K562 (cell line): ENCODE data around the gene HS3ST3B1. TPM values are rescaled to one million over a fixed set of nuclear protein-coding genes. Genes with fewer than 3 reads are reported as not detected.

Source experiments
- MAZ ChIP-seq, 2 experiments: fragments of 450-650 bp in 1 of 2; sonication (generic) in 1 of 2; formaldehyde crosslinking; IDR thresholded peaks in 1 of 2; conservative IDR thresholded peaks in 1 of 2; 2 replicates each; pipeline versions ENCODE4 v1.4.0 to v1.5.0; 2020; ENCODE audit warnings: mild to moderate bottlenecking in 1 of 2, missing genetic modification reagents in 1 of 2
- NONO ChIP-seq, 2 experiments: fragments of 200-400 bp in 1 of 2; fragments of 450-650 bp in 1 of 2; formaldehyde crosslinking in 1 of 2; IDR thresholded peaks; 2 replicates each; pipeline ENCODE4 v1.6.1; 2017; ENCODE audit warnings: low read depth in 2 of 2, mild to moderate bottlenecking in 2 of 2, moderate library complexity in 2 of 2, low read length in 1 of 2
- RFX1 ChIP-seq: fragments of 450-650 bp; IDR thresholded peaks from 2 replicates; pipeline ENCODE4 v1.6.1; 2016; ENCODE audit warnings: mild to moderate bottlenecking, moderate library complexity
- SMAD1 ChIP-seq: fragments of 150-350 bp; IDR thresholded peaks from 2 replicates; pipeline ENCODE4 v1.6.1; 2014; ENCODE audit warnings: low read length, low read depth; ENCODE audit not compliant: partially characterized antibody
- SRF ChIP-seq, 2 experiments: fragments of 250-450, 450-650 bp in 1 of 2; sonication (Bioruptor Pico) in 1 of 2; sonication (generic) in 1 of 2; formaldehyde crosslinking; IDR thresholded peaks; 2 replicates each; pipeline versions ENCODE4 v1.5.0 to v1.5.1; 2020 to 2022; ENCODE audit warnings: mild to moderate bottlenecking in 1 of 2, missing genetic modification reagents in 1 of 2
- ZC3H11A ChIP-seq: IDR thresholded peaks from 2 replicates; pipeline ENCODE4 v1.6.1; 2012; ENCODE audit warnings: low read depth, low read length, improper control_type of control experiment
- ZNF146 ChIP-seq: IDR thresholded peaks from one replicate; pipeline ENCODE4 v1.6.1; 2018; ENCODE audit warnings: missing compliant biosample characterization; ENCODE audit not compliant: unreplicated experiment
- ZNF407 ChIP-seq: fragments of 450-650 bp; IDR thresholded peaks from 2 replicates; pipeline ENCODE4 v1.6.1; 2016; ENCODE audit warnings: low read depth
- polyA plus RNA-seq, 8 experiments: library from polyadenylated mRNA; depleted of rRNA in 4 of 8; stranded (reverse) in 5 of 8; unstranded in 3 of 8; fragments of >200 nt; fragmentation: Nextera tagmentation in 2 of 8; fragmentation: Illumina TruSeq in 1 of 8; extraction: Ambion mirVana in 2 of 8; extraction: Trizol in 1 of 8; gene quantifications; 2 replicates each; pipeline versions ENCODE4 v1.2.1 to v1.2.3, GENCODE V29; 2011 to 2014; ENCODE audit warnings: inconsistent platforms in 1 of 8, missing spikeins in 1 of 8
- total RNA-seq, 7 experiments: library from RNA; depleted of rRNA in 6 of 7; stranded (reverse); fragments of >200 nt in 6 of 7; fragmentation: Illumina TruSeq in 2 of 7; extraction: Trizol in 2 of 7; gene quantifications; 2 replicates each; pipeline versions ENCODE4 v1.2.1 to v1.2.3, GENCODE V29; 2011 to 2021; ENCODE audit warnings: low replicate concordance in 1 of 7
- TF ChIP-seq, protein P1 (sequence below): fragments of 200-800 bp; sonication (Bioruptor generic); IDR thresholded peaks from 2 replicates; pipeline ENCODE4 v1.6.1; 2017; ENCODE audit warnings: missing genetic modification characterization, missing compliant biosample characterization

The HS3ST3B1 gene
- total and polyA plus RNA-seq, 9 of the 15 experiments (the other 6 are each of a cell fraction or from before 2014, with no cell fraction given) = 1.9 to 12.9 (median 3.7) TPM

- no peak for TF ChIP-seq ZNF407
- no peak for TF ChIP-seq SRF (CRISPR knock-in tag; IDR thresholded peaks at IDR 0.05)
- TF ChIP-seq, protein P1, sequence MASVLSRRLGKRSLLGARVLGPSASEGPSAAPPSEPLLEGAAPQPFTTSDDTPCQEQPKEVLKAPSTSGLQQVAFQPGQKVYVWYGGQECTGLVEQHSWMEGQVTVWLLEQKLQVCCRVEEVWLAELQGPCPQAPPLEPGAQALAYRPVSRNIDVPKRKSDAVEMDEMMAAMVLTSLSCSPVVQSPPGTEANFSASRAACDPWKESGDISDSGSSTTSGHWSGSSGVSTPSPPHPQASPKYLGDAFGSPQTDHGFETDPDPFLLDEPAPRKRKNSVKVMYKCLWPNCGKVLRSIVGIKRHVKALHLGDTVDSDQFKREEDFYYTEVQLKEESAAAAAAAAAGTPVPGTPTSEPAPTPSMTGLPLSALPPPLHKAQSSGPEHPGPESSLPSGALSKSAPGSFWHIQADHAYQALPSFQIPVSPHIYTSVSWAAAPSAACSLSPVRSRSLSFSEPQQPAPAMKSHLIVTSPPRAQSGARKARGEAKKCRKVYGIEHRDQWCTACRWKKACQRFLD = no peak
- TF ChIP-seq MAZ (CRISPR knock-in tag; conservative IDR thresholded peaks at IDR 0.05 in 1 of 2, IDR thresholded peaks at IDR 0.05 in 1 of 2) = no peak
- no peak for TF ChIP-seq NONO (IDR thresholded peaks at IDR 0.05; ENCODE audit: low read depth in 2 of 2, low read length in 1 of 2)
- no peak for TF ChIP-seq ZC3H11A
- TF ChIP-seq RFX1 = no peak
- no peak for TF ChIP-seq ZNF146 (CRISPR knock-in tag)
- TF ChIP-seq SMAD1 = no peak
These were observed 10.4 kb downstream of the HS3ST3B1 start (continued) for GRCh38 chr17:14311186-14311705.
